GM18508 (cell line): ENCODE results near the gene VRK3.

Experiments
- ATAC-seq: cut with Tn5 transposase; IDR thresholded peaks from one replicate; pipeline ENCODE4 v1.9.1; 2021; ENCODE audit warnings: moderate number of reproducible peaks; ENCODE audit not compliant: insufficient read depth, unreplicated experiment

The VRK3 gene

GRCh38 chr19:50036908-50037307 lies 11.7 kb upstream of the VRK3 start:
- no peak for ATAC-seq

GRCh38 chr19:50030937-50031336 lies 5.8 kb upstream of the VRK3 start:
- ATAC-seq, result no peak

- no peak for ATAC-seq
These were observed 5.1 kb upstream of the VRK3 start for GRCh38 chr19:50030225-50030624.

DNA sequence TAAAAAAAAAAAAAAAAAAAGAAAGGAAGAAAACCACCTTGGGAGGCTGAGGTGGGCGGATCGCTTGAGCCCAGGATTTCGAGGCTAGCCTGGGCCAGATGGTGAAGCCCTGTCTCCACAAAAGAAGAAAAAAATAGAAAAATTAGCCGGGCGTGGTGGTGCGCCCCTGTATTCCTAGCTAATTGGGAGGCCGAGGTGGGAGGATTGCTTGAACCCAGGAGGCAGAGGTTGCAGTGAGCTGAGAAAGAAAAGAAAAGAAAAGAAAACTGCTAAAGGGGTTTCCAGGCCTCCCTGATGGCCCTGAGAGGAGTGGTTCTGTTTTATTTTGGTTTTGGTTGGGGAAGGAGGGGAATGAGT lies 1.4 kb upstream of the VRK3 start:
- ATAC-seq, result no peak

DNA sequence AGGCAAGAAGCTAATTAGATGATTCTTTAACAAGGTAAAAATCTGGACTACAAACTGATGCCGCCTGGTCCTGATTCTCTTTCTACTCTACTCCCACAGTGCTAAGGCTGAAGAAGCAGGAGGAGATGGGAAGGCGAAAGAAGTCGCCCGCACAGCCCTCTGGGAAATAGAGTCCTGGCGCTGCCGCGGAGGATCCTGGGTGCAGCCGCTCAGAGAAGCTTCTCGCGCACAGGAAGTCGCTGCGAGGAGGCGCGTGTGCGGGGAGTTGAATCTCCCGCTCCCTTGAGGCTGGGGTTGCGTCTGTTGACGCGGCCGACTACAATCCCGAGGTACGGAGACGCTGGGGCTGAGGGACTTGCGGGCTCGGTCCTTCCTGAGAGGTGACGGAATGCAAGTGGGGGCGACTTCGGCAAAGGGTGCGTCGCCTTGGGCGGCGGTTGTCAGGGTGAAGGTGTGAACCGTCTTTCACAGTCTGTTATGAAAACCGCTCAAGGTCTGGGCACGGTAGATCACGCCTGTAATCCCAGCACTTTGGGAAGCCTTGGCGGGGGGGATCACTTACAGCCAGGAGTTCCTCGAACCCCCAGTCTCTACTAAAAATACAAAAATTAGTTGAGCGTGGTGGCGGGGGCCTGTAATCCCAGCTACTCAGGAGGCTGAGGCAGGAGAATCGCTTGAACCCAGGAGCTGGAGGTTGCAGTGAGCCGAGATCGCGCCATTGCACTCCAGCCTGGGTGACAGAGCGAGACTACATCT lies 800 bp upstream of the VRK3 start, which contains the start of gene ZNF473:
ZNF473 (plus strand) TSS at position 212 of the 756 bp plus-strand sequence. CDS start 5,078 bp downstream, outside the sequence.
- ATAC-seq, result peak; percentile 34

DNA sequence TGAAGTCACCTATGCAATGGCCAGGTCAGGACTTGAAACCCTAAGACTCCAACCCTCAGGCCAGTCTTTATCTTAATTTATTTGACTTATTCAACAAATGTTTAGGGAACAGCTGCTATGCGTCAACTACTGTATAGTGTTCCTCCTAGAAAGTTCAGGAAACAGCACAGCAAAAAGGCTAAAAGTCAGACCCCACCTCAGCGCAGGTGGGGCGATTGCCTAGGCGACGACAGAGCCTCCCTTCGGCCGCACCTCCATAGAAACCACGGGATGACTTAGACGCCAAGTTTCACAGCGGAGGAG lies 502 bp downstream of the VRK3 start:
- ATAC-seq, result no peak

GRCh38 chr19:50022823-50023222 lies 2.3 kb downstream of the VRK3 start:
- ATAC-seq, result no peak

GRCh38 chr19:50020481-50020880 lies 4.7 kb downstream of the VRK3 start:
- no peak for ATAC-seq

DNA sequence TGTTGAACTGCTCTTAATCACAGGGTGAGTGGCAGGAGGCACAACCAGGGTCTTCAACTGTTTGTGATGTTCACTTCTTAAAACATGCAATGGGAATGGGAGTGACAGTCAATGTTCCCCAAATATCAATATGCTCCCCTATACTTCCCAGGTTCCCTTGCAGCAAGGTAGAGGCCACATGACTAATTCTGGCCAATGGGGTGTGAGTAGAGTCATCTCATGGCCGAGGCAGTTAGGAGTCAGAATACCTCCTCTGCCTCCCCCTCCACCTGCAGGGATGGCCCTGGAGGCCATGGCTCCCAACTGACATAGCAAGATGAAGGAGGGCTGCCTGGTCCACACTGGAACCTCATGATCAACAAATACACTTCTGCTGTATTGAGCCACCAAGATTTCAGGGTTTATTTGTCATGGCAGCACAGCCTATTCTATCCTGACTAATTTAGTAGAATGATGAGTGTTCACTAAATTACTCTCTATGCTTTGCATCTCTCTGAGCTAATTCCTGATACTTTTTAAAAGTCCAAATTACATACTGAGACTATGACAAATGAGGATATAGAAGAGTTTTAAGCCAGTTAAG lies 8.9 kb downstream of the VRK3 start:
- ATAC-seq, result no peak

GRCh38 chr19:50008532-50008931 lies 16.6 kb downstream of the VRK3 start:
- ATAC-seq, result no peak

DNA sequence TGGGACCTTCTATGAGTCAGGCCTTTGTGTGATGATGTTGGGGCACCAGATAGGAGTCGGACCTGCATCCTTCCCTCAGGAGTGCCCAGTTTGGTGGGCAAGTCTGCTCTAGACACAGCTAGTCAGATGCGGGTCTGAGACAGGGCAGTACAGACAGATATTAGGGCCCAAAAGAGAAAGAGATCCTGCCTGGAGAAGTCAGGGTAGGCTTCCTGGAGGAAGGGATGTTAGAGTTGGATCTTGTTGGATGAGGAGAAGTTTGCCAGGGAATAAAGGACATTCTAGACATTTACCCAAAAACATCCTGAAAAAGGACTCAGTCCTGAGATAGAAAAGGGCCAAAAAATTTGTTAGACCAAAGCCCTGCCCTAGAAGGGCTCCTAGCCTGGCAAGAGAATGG lies 17.2 kb downstream of the VRK3 start:
- ATAC-seq, result no peak

GRCh38 chr19:50007170-50007569 lies 18.0 kb downstream of the VRK3 start:
- ATAC-seq, result no peak

- no peak for ATAC-seq
These were observed 19.7 kb downstream of the VRK3 start for GRCh38 chr19:50005428-50005827.

DNA sequence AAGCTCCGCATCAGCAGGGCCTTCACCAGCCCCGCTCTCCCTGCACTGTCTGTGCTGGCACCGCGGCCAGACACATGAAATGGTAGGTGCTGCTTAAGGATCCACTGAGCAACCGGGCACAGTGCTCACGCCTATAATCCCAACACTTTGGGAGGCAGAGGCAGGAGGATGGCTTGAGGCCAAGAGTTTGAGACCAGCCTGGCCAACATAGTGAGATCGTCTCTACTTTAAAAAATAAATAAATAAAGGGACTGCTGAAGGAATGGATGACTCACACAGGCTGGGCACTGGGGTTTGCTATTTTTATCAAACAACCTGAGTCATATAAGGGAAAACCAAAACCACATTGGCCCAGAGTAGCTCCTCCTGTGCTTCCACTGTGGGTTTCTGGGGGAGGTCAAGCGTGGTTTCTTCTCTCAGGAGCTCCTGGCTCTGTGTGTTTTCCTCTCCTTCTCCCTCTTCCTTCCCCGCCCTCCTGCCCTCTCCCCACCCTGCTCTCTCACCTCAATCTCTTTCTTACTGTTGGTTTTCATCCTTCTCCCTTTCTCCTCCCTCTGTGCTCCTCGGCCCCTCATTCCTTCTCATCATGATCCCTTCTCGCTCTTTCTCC lies 21.3 kb downstream of the VRK3 start:
- no peak for ATAC-seq

DNA sequence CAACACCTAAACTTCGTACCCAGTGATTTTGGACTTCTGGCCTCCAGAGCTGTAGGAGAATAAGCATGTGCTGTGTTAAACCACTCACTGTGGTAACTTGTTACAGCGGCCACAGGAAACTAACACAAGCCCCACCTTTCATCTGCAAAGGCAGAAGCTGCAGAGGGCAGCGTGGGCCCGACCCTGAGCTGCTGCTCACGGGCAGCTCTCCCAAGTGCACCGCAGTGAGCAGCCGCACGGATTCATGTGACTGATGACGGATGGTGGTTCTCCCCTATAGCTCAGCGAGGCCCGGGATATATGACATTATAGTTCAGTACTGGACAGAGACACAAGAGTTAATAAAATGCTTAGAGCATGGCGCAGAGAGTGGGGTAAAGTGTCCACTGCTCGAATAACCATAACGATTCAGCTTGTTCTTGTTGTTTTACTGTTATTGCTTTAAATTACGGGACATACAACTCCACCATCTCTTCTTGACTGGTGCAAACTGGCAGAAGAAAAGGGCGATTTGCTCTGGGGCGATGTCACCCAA lies 21.9 kb downstream of the VRK3 start:
- no peak for ATAC-seq

DNA sequence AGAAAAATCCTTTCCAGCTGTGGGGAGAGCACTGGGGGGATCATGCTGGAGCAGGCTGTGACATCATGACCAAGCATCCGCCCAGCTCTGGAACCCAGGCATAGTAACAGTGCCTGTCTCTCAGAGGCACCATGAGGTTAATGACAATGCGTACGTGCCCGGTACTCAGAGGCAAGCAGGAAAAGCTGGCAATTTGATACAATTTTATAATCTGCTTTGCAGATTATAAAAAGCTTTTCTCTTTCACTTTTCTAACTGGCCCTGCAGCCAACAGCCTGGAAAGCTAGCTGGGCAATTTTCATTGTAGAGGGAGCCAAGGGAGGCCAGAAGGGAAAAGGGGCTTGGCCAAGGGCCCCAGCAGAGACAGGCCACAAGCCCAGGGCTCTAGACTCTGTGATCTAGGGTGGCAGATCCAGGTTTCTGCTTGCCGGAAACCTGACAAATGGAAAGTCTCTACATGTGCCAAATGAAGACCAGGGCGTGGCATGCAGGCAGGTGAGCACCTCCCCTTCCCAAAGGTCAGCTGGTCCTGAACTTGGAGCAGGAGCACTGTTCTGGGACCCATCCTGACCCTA lies 22.7 kb downstream of the VRK3 start:
- ATAC-seq, result no peak

DNA sequence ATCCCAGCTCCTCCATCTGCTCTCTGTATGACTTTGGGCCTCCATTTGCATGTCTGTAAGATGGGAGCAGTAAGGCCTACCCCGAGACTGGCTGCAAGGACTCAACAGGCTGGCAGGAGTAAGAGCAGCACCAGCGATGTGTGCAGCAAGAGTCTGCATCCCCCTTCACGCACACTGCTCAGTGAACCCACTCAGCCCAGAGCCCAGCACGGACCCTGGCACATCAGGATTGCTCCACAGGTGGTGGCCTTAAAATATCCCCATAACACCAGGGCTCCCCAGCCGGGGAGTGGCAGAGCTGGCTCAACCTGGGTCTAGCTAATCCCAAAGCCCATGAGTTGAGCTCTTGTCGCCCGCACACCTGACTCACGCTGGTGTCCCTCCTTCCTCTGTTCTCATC lies 23.4 kb downstream of the VRK3 start:
- no peak for ATAC-seq

GRCh38 chr19:50000841-50001557 lies 24.2 kb downstream of the VRK3 start:
- no peak for ATAC-seq

- no peak for ATAC-seq
These were observed 24.9 kb downstream of the VRK3 start for GRCh38 chr19:50000038-50000840.
